ENCODE data around the gene CKMT2.

GRCh38 chr5:81252904-81253303 is 19.8 kb downstream of the CKMT2 start:
- TF ChIP-seq CTCF (IDR thresholded peaks at IDR 0.05), result no peak
- TF ChIP-seq, protein P1, sequence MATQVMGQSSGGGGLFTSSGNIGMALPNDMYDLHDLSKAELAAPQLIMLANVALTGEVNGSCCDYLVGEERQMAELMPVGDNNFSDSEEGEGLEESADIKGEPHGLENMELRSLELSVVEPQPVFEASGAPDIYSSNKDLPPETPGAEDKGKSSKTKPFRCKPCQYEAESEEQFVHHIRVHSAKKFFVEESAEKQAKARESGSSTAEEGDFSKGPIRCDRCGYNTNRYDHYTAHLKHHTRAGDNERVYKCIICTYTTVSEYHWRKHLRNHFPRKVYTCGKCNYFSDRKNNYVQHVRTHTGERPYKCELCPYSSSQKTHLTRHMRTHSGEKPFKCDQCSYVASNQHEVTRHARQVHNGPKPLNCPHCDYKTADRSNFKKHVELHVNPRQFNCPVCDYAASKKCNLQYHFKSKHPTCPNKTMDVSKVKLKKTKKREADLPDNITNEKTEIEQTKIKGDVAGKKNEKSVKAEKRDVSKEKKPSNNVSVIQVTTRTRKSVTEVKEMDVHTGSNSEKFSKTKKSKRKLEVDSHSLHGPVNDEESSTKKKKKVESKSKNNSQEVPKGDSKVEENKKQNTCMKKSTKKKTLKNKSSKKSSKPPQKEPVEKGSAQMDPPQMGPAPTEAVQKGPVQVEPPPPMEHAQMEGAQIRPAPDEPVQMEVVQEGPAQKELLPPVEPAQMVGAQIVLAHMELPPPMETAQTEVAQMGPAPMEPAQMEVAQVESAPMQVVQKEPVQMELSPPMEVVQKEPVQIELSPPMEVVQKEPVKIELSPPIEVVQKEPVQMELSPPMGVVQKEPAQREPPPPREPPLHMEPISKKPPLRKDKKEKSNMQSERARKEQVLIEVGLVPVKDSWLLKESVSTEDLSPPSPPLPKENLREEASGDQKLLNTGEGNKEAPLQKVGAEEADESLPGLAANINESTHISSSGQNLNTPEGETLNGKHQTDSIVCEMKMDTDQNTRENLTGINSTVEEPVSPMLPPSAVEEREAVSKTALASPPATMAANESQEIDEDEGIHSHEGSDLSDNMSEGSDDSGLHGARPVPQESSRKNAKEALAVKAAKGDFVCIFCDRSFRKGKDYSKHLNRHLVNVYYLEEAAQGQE (IDR thresholded peaks at IDR 0.05; ENCODE audit: insufficient read depth in 1 of 2, low read depth in 2 of 2, low read length in 1 of 2), result no peak
- TF ChIP-seq POLR2AphosphoS5 (IDR thresholded peaks at IDR 0.05; ENCODE audit: low read depth, low read length), result no peak
- no peak for TF ChIP-seq SIN3A (IDR thresholded peaks at IDR 0.05; ENCODE audit: borderline replicate concordance, insufficient read depth, low read depth, low read length)
- no peak for TF ChIP-seq TCF7L2 (IDR thresholded peaks at IDR 0.05; ENCODE audit: low read depth, low read length)
